Measurements from ENCODE around the gene EBLN2. TPM values are rescaled to one million over a fixed set of nuclear protein-coding genes. Genes with fewer than 3 reads are reported as not detected.

EBLN2 gene
- total RNA-seq, 1 experiment from 2014 or later = 5.5 TPM

- no TSS peak for BruUV-seq (replicated peaks)
- no peak for TF ChIP-seq CTCF (IDR thresholded peaks at IDR 0.05; ENCODE audit: unreplicated experiment)
- intact Hi-C loops (cut with micrococcal nuclease) = no loop called here
These were observed 37.4 kb downstream of the EBLN2 start for GRCh38 chr3:73098873-73099272.

GRCh38 chr3:73100741-73101559 is 39.5 kb downstream of the EBLN2 start:
- ChIA-PET POLR2A (interaction anchor here (1.3 kb wide), 1 partner anchor 330 kb away, joined by 3 read pairs; no protein-coding TSS in a partner anchor), CTCF (interaction anchor here (0.5 to 9.4 kb wide), 41 partner anchors 8 to 1396 kb away, joined by 3 to 151 read pairs (median 4); no protein-coding TSS in a partner anchor)
- no peaks in the 10 kb centered on the region for H3K36me3 Mint-ChIP-seq (ENCODE audit: insufficient read depth, unreplicated experiment)
- no peaks in the 10 kb centered on the region for H3K4me1 Mint-ChIP-seq (ENCODE audit: insufficient read depth, unreplicated experiment)
- no peaks in the 10 kb centered on the region for H3K9me3 Mint-ChIP-seq (ENCODE audit: unreplicated experiment)
- intact Hi-C loops (cut with micrococcal nuclease) = loop anchor here (1.0 kb wide), 2 partner anchors 331 to 401 kb away; no protein-coding TSS in a partner anchor
- BruUV-seq (replicated peaks) = no TSS peak
- peak; percentile 85 for DNase-seq (ENCODE audit: unreplicated experiment)
- no peak overlapping the region for H3K27ac Mint-ChIP-seq (ENCODE audit: low read depth, unreplicated experiment)
- TF ChIP-seq CTCF (IDR thresholded peaks at IDR 0.05; ENCODE audit: unreplicated experiment) = peak; percentile 88
- H3K27me3 Mint-ChIP-seq (ENCODE audit: insufficient read depth, unreplicated experiment) = no peaks in the 10 kb centered on the region
- H3K4me3 Mint-ChIP-seq (ENCODE audit: unreplicated experiment) = no peak overlapping the region

More at GRCh38 chr3:73098873-73099272, 37.4 kb downstream of the EBLN2 start:
- ChIA-PET CTCF (interaction anchor here (0.7 to 9.4 kb wide), 3 partner anchors 13 to 405 kb away, joined by 3 to 151 read pairs (median 135); no protein-coding TSS in a partner anchor), POLR2A (interaction anchor here (0.7 kb wide), 1 partner anchor 330 kb away, joined by 3 read pairs; no protein-coding TSS in a partner anchor)
- no peak for DNase-seq (ENCODE audit: unreplicated experiment)
- Mint-ChIP-seq H3K4me3 (ENCODE audit: unreplicated experiment) (no peak overlapping the region), H3K4me1 (ENCODE audit: insufficient read depth, unreplicated experiment) (peaks cover 6% of the 10 kb centered on the region), H3K27ac (ENCODE audit: low read depth, unreplicated experiment) (no peak overlapping the region), H3K27me3 (ENCODE audit: insufficient read depth, unreplicated experiment) (no peaks in the 10 kb centered on the region), H3K36me3 (ENCODE audit: insufficient read depth, unreplicated experiment) (no peaks in the 10 kb centered on the region), H3K9me3 (ENCODE audit: unreplicated experiment) (no peaks in the 10 kb centered on the region)

GRCh38 chr3:73101881-73102280 is 40.4 kb downstream of the EBLN2 start:
- H3K27ac Mint-ChIP-seq (ENCODE audit: low read depth, unreplicated experiment) = no peak overlapping the region
- H3K4me1 Mint-ChIP-seq (ENCODE audit: insufficient read depth, unreplicated experiment) = no peaks in the 10 kb centered on the region
- no peak overlapping the region for H3K4me3 Mint-ChIP-seq (ENCODE audit: unreplicated experiment)
- no peaks in the 10 kb centered on the region for H3K36me3 Mint-ChIP-seq (ENCODE audit: insufficient read depth, unreplicated experiment)
- BruUV-seq (replicated peaks) = no TSS peak
- POLR2A ChIA-PET = interaction anchor here (1.3 kb wide), 1 partner anchor 329 kb away, joined by 3 read pairs; no protein-coding TSS in a partner anchor
- CTCF ChIA-PET = interaction anchor here (0.6 to 9.4 kb wide), 22 partner anchors 10 to 1389 kb away, joined by 3 to 151 read pairs (median 4); no protein-coding TSS in a partner anchor
- intact Hi-C loops (cut with micrococcal nuclease) = loop anchor here (1.0 kb wide), 2 partner anchors 330 to 400 kb away; no protein-coding TSS in a partner anchor
- no peaks in the 10 kb centered on the region for H3K27me3 Mint-ChIP-seq (ENCODE audit: insufficient read depth, unreplicated experiment)
- DNase-seq (ENCODE audit: unreplicated experiment) = no peak
- no peaks in the 10 kb centered on the region for H3K9me3 Mint-ChIP-seq (ENCODE audit: unreplicated experiment)
- no peak for TF ChIP-seq CTCF (IDR thresholded peaks at IDR 0.05; ENCODE audit: unreplicated experiment)

- POLR2A ChIA-PET = no interaction called here
- CTCF ChIA-PET = interaction anchor here (0.6 to 1.8 kb wide), 3 partner anchors 17 to 395 kb away, joined by 3 to 7 read pairs (median 4); no protein-coding TSS in a partner anchor
- no TSS peak for BruUV-seq (replicated peaks)
- intact Hi-C loops (cut with micrococcal nuclease) = no loop called here
- no peak for DNase-seq (ENCODE audit: unreplicated experiment)
- Mint-ChIP-seq H3K9me3 (ENCODE audit: unreplicated experiment) (no peaks in the 10 kb centered on the region), H3K27ac (ENCODE audit: low read depth, unreplicated experiment) (no peak overlapping the region), H3K36me3 (ENCODE audit: insufficient read depth, unreplicated experiment) (no peaks in the 10 kb centered on the region), H3K27me3 (ENCODE audit: insufficient read depth, unreplicated experiment) (peaks cover 18% of the 10 kb centered on the region), H3K4me1 (ENCODE audit: insufficient read depth, unreplicated experiment) (no peaks in the 10 kb centered on the region), H3K4me3 (ENCODE audit: unreplicated experiment) (no peak overlapping the region)
- TF ChIP-seq CTCF (IDR thresholded peaks at IDR 0.05; ENCODE audit: unreplicated experiment) = no peak
These were observed 45.8 kb downstream of the EBLN2 start for GRCh38 chr3:73107215-73107614.
